ENCODE results near the gene CDHR3. TPM values are rescaled to one million over a fixed set of nuclear protein-coding genes. Genes with fewer than 3 reads are reported as not detected.

CDHR3 gene
- total RNA-seq, 1 experiment from 2014 or later: 6.5 TPM

GRCh38 chr7:105916603-105917002 is 46.5 kb upstream of the CDHR3 start:
- ChIA-PET POLR2A (interaction anchor here (0.6 kb wide), 1 partner anchor 385 kb away, joined by 6 read pairs; no protein-coding TSS in a partner anchor), CTCF (no interaction called here)
- in situ Hi-C loops (cut with HindIII; ENCODE audit: low pct_unique_long_range_greater_than_20kb, low sequenced_read_pairs): no loop called here
- no TSS peak for BruUV-seq (replicated peaks)
- Histone ChIP-seq H3K9me3 (ENCODE audit: control insufficient read depth, insufficient read depth, low read depth, low read length) (no peaks in the 10 kb centered on the region), H3K36me3 (ENCODE audit: control insufficient read depth, insufficient read depth, low read length) (no peaks in the 10 kb centered on the region), H3K4me3 (ENCODE audit: low read depth in 2 of 2, low read length in 2 of 2) (no peak overlapping the region), H3K27me3 (ENCODE audit: control insufficient read depth, insufficient read depth, low read length) (no peaks in the 10 kb centered on the region), H3K4me1 (ENCODE audit: control insufficient read depth, insufficient read depth, low read length) (no peaks in the 10 kb centered on the region), H3K27ac (ENCODE audit: low read length) (no peak overlapping the region)
- ATAC-seq: no peak
- intact Hi-C loops (cut with micrococcal nuclease; ENCODE audit: unreplicated experiment): no loop called here
- no peak for DNase-seq (ENCODE audit: low read depth, low spot score)
- TF ChIP-seq SIN3A (IDR thresholded peaks at IDR 0.05; ENCODE audit: borderline replicate concordance, insufficient read depth, low read depth, low read length) (no peak), POLR2AphosphoS5 (IDR thresholded peaks at IDR 0.05; ENCODE audit: low read depth, low read length) (no peak), REST (IDR thresholded peaks at IDR 0.05; ENCODE audit: insufficient read depth in 1 of 2, low read depth in 2 of 2, low read length in 1 of 2) (no peak), CTCF (IDR thresholded peaks at IDR 0.05) (no peak), TCF7L2 (IDR thresholded peaks at IDR 0.05; ENCODE audit: low read depth, low read length) (no peak)

GRCh38 chr7:105917659-105918058 is 45.4 kb upstream of the CDHR3 start:
- Histone ChIP-seq H3K4me1 (ENCODE audit: control insufficient read depth, insufficient read depth, low read length) (no peaks in the 10 kb centered on the region), H3K4me3 (ENCODE audit: low read depth in 2 of 2, low read length in 2 of 2) (no peak overlapping the region), H3K27ac (ENCODE audit: low read length) (no peak overlapping the region), H3K36me3 (ENCODE audit: control insufficient read depth, insufficient read depth, low read length) (no peaks in the 10 kb centered on the region), H3K27me3 (ENCODE audit: control insufficient read depth, insufficient read depth, low read length) (no peaks in the 10 kb centered on the region), H3K9me3 (ENCODE audit: control insufficient read depth, insufficient read depth, low read depth, low read length) (no peaks in the 10 kb centered on the region)
- ATAC-seq (no peak), DNase-seq (ENCODE audit: low read depth, low spot score) (no peak)
- no TSS peak for BruUV-seq (replicated peaks)
- CTCF ChIA-PET: no interaction called here
- POLR2A ChIA-PET: no interaction called here
- in situ Hi-C loops (cut with HindIII; ENCODE audit: low pct_unique_long_range_greater_than_20kb, low sequenced_read_pairs): no loop called here
- intact Hi-C loops (cut with micrococcal nuclease; ENCODE audit: unreplicated experiment): no loop called here
- TF ChIP-seq TCF7L2 (IDR thresholded peaks at IDR 0.05; ENCODE audit: low read depth, low read length): no peak
- TF ChIP-seq SIN3A (IDR thresholded peaks at IDR 0.05; ENCODE audit: borderline replicate concordance, insufficient read depth, low read depth, low read length): no peak
- TF ChIP-seq CTCF (IDR thresholded peaks at IDR 0.05): no peak
- no peak for TF ChIP-seq REST (IDR thresholded peaks at IDR 0.05; ENCODE audit: insufficient read depth in 1 of 2, low read depth in 2 of 2, low read length in 1 of 2)
- TF ChIP-seq POLR2AphosphoS5 (IDR thresholded peaks at IDR 0.05; ENCODE audit: low read depth, low read length): no peak

Data from Panc1 (cell line).